DLD1 (cell line): Measurements from ENCODE around the gene STEAP4.

Experiments used
- in situ Hi-C: cut with HindIII; loops from 2 replicates; pipeline ENCODE4 v1.10.0; 2017; ENCODE audit warnings: low sequenced_read_pairs

STEAP4 gene

DNA sequence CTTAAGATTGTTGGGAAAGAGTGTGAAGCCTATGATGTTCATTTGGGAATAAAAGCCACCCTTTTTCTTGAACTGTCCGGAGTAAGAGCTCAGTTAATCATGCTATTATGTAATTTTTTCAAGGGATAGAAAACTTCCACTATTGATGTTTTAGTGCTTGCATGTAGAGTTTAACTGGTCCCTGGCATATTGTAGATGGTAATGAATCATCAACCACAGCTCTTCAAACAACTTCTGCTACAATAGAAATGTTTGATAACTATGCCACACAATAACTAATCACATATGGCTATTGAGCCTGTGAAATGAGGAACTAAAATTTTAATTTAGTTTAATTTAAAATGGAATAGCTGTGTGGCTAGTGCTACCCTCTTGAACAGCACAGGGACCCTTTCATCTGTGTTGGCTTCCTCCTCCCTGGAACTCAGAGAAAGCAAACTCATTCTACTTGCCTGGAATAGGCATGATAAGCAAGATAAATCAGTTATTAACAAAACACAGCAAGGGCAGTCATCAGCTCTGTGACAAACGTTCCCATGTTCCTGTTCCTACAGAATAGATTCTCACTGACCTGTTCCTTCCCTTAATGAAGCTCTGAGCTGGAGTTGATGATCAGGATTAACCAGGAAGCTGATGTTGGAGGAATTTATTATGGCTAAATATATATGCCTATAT lies 82.0 kb downstream of the STEAP4 start:
- in situ Hi-C loops = no loop called here

GRCh38 chr7:88223265-88223664 lies 83.4 kb downstream of the STEAP4 start:
- in situ Hi-C loops = no loop called here
